HT1080 (cell line): ENCODE data around the gene ACIN1. TPM values are rescaled to one million over a fixed set of nuclear protein-coding genes. Genes with fewer than 3 reads are reported as not detected.
A peak's percentile ranks its signal among the peaks of the same experiment; 100 is the strongest.

Source experiments
- DNase-seq: peaks from one replicate; pipeline ENCODE4 v3.0.0-alpha.2; 2015; ENCODE audit warnings: low read depth
- total RNA-seq: library from RNA; depleted of rRNA; stranded (reverse); fragments of >200 nt; shearing (Covaris generic); gene quantifications from 2 replicates; pipeline ENCODE4 v1.2.3, GENCODE V29; 2014

ACIN1 gene
- total RNA-seq, 1 experiment from 2014 or later: 89.7 TPM

GRCh38 chr14:23086565-23086964, 8.4 kb downstream of the ACIN1 start:
- DNase-seq: no peak

GRCh38 chr14:23085458-23085857, 9.5 kb downstream of the ACIN1 start:
- DNase-seq: no peak

- DNase-seq: no peak
Observed at GRCh38 chr14:23080474-23080873, 14.5 kb downstream of the ACIN1 start.

GRCh38 chr14:23079716-23080115, 15.2 kb downstream of the ACIN1 start:
- no peak for DNase-seq

GRCh38 chr14:23078692-23079116, 16.2 kb downstream of the ACIN1 start:
- DNase-seq: peak; percentile 95

- no peak for DNase-seq
Observed at GRCh38 chr14:23077962-23078361, 17.0 kb downstream of the ACIN1 start.

- no peak for DNase-seq
Observed at GRCh38 chr14:23076785-23077408, 18.0 kb downstream of the ACIN1 start.

- DNase-seq: no peak
Observed at GRCh38 chr14:23074906-23075305, 20.0 kb downstream of the ACIN1 start.

GRCh38 chr14:23071921-23072539, 22.9 kb downstream of the ACIN1 start:
- DNase-seq: no peak

GRCh38 chr14:23071244-23071920, 23.6 kb downstream of the ACIN1 start:
- DNase-seq: peak; percentile 89

- DNase-seq: no peak
Observed at GRCh38 chr14:23070262-23071129, 24.4 kb downstream of the ACIN1 start.

GRCh38 chr14:23069413-23069806, 25.5 kb downstream of the ACIN1 start:
- no peak for DNase-seq

- DNase-seq: peak; percentile 92
Observed at GRCh38 chr14:23068789-23069412, 26.0 kb downstream of the ACIN1 start.

- no peak for DNase-seq
Observed at GRCh38 chr14:23067847-23068788, 26.8 kb downstream of the ACIN1 start.

- no peak for DNase-seq
Observed at GRCh38 chr14:23066855-23067744, 27.8 kb downstream of the ACIN1 start.

GRCh38 chr14:23066368-23066767, 28.6 kb downstream of the ACIN1 start:
- DNase-seq: no peak

- DNase-seq: no peak
Observed at GRCh38 chr14:23063601-23064000, 31.3 kb downstream of the ACIN1 start.

GRCh38 chr14:23062002-23062401, 32.9 kb downstream of the ACIN1 start:
- DNase-seq: peak; percentile 96
